ENCODE data around the gene PITX2.
A peak's percentile ranks its signal among the peaks of the same experiment; 100 is the strongest.

The PITX2 gene

GRCh38 chr4:110622841-110623717, at the start of gene PITX2:
PITX2 (minus strand) TSS chr4:110623077; CDS start chr4:110622460, 617 bp downstream.
- DNase-seq (ENCODE audit: low read depth in 2 of 2): peak; percentile 51 to 53

GRCh38 chr4:110671679-110672078, 48.8 kb upstream of the PITX2 start:
- DNase-seq (ENCODE audit: low read depth in 2 of 2): no peak

DNA sequence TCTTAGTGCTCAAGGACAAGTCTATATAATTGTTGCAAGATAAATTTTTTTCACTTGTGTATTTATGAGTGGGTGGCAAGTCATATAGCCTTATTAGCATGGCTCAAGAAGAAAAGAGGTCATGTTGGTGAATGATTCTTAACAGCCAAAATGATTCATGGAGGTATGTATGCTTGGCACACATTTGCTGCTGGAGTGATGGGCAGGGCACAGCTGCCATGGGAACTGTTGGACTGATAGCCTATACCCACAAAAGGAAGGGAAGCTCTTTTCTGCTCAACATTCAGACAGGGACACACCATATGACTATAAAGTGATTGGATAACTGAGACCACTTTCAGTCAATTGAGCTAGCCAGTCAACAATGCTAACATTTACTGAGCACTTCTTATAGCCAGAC, 46.8 kb upstream of the PITX2 start:
- no peak for DNase-seq (ENCODE audit: low read depth in 2 of 2)

DNA sequence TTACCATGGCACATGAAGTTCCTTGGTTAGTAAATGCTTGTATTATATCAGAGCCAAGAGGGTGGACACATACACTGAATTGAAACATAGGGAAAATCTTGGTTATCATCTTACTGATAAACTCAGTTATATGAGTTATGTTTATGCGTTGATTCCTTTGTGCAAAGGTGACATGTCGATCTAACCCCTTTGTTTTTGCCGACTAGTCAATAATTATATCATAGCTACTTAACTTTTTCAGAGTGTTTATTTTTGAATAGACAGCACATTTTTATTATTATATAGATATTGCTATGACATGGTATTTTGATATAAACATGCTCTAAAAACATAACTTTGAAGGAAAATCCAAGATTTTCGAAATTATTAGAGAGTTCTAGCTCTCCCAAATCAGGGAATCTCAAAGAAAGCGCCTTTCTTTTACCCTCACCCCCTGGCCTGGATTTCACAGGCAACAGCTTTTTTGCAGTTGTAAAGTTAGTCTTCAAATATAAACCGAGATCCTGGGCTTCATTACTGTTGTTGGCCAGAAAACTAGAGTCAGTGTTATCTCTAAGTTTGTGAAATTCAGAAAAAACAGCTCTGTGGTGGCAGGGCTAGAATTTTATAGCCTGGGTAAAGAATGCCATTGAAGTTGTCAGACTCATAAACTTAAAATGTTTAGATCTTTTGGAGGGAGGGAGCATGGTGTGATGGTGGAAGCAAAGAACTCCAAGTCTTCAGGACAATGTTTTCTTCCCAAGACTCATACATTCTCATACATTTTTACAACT, 45.8 kb upstream of the PITX2 start:
- DNase-seq (ENCODE audit: low read depth in 2 of 2): no peak

DNA sequence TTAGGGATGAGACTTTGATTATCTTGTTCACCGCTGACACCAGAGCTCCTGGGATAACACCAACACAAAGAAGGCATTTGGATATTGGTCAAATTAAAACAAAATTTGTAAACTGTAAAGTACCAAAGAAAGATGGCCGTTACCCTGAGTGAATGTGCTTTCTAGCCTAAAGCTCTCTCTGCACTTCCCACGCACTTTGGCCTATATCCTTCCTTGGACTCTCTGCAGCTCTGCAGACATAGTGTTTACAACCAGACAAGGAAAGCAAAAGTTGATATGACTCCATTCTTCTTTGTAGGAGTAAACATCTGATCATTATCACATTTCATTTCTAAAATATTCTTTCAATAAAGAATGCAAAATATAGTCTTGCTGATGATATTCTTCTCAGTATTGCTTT, 44.8 kb upstream of the PITX2 start:
- DNase-seq (ENCODE audit: low read depth in 2 of 2): no peak

GRCh38 chr4:110666030-110666429, 43.2 kb upstream of the PITX2 start:
- DNase-seq (ENCODE audit: low read depth in 2 of 2): no peak

GRCh38 chr4:110663738-110664444, 41.0 kb upstream of the PITX2 start:
- DNase-seq (ENCODE audit: low read depth in 2 of 2): no peak

DNA sequence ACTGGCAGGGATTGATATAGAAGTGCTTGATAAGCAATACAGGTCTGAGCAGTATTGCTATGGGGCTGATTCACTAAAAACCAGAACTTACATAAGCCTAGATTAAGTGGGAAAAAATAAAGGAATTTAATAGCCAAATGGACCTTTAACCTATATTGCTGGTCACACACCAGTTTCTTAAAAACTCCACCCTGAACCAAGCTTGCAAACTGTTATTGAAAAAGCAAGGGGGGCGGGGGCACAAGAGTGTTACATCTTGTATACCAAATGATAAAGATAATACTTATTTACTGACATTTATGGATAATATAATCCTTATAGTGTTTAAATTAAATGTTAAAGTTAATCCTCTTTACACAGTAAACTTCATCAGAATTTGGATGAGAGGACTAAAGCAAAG, 40.3 kb upstream of the PITX2 start:
- DNase-seq (ENCODE audit: low read depth in 2 of 2): no peak

- DNase-seq (ENCODE audit: low read depth in 2 of 2): no peak
Observed at GRCh38 chr4:110660755-110661154, 37.9 kb upstream of the PITX2 start.

DNA sequence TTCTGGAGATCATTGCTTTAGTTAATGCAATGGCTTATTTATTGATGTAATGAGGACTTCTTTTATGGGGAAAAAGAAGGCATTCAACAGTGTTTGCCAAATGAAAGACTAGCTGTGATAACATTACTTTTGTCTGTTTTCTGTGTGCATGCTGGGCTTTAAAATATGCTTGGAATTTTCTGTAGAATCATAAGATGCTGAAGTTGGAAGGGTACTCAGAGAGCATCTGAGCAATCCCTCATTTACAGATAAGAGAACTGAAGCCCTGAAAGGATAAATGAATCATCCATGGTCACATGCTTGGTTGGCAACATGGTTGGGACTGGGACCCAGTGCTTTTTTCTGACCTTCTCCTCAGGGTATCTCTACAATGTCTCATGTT, 31.4 kb upstream of the PITX2 start:
- DNase-seq (ENCODE audit: low read depth in 2 of 2): no peak

GRCh38 chr4:110653321-110654253, 30.7 kb upstream of the PITX2 start:
- DNase-seq (ENCODE audit: low read depth in 2 of 2): no peak

DNA sequence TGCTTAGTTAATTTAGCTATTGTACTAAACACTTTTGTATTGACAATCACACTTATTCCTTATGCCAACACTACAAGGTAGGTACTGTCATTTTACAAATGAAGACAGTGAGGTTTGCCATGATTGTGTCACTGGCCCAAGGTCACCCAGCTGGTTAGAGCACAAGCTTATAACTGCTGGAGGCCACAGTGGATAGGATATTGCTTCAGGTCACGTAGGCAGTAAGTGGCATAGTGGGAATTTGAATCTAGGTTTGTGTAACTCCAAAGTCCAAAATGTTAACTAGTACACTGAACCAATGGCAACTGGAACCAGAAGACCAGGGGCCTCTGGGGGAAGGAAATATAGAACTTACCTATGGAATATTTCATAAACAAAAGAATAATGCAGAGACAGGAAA, 21.1 kb upstream of the PITX2 start:
- no peak for DNase-seq (ENCODE audit: low read depth in 2 of 2)

GRCh38 chr4:110643096-110643495, 20.2 kb upstream of the PITX2 start:
- DNase-seq (ENCODE audit: low read depth in 2 of 2): no peak

DNA sequence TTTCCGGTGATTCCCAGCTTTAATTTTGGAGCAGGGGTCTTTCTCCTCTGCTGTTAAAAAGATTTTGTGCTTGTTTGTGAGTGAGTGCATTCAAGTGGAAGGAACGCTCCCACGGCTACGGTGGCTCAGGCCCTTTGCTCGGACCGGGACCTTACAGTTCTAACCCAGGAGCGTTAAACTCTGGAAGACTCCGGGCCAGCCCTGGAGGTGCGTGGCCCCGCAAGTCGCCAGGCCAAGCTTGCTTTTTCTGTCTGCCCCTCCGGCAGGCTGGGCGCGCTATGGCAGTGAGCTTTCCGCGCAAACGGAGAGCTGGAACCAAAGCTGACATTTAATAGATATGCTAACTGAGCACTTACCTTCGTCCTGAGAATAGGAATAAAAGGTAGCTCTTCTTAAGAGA, 18.3 kb upstream of the PITX2 start:
- DNase-seq (ENCODE audit: low read depth in 2 of 2): no peak

DNA sequence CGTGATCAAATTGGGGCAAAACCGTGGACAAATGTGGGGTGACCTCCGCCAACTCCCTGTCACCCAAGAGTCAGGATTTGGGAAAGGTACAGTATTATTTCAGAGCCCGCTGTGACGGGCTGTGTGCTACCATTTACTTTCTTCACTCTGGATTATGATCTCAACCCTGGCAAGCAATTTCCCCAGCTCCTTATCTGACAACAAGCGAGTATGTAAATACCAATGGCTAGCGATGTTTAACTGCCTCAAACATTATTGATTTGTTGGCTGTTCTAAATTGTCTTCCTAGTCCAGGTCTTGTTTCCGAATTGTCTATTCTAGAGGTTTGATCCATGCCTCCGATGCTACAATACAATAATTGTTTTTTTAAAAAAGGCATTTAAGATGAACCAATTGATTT, 17.7 kb upstream of the PITX2 start:
- DNase-seq (ENCODE audit: low read depth in 2 of 2): no peak

GRCh38 chr4:110639207-110640090, 16.6 kb upstream of the PITX2 start:
- no peak for DNase-seq (ENCODE audit: low read depth in 2 of 2)

- no peak for DNase-seq (ENCODE audit: low read depth in 2 of 2)
Observed at GRCh38 chr4:110638089-110638746, 15.3 kb upstream of the PITX2 start.

DNA sequence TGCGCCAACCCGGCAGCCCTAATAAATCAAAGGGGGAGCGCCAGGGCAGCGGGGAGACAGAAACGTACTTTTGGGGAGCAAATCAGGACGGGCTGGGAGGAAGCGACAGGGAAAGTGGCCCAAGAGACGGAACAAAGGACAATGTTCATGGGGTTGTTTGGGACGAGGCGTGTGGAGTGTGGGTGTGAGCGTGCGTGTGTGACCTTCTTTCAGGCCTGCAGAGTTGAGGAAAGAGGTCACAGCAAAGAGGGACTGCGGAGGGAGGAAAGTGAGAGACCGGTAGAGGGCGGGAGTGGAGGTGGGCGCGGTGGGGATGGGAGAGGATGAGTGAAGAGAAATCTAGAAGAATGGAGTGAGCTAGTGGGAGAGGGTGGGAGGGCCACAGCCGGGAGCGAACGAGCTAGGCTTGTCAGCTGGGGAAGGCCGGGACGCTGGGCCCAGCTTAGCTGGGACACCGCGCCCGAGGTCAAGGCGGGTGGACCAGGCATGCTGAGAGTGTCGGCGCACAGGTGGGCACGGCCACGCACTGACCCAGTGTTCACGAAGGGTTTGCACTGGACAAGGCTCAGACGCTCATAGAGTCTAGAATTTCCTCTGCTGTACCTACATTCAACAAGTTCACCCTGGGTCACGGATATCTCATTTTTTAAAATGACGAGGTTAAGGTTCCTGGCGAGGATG, 14.7 kb upstream of the PITX2 start:
- no peak for DNase-seq (ENCODE audit: low read depth in 2 of 2)
